Smooth muscle cell of the brain vasculature (primary cell): ENCODE data around the gene COPZ2.

Experiments used
- DNase-seq: peaks from one replicate; pipeline ENCODE4 v3.0.0-alpha.2; 2012; ENCODE audit warnings: low read depth, low spot score

Gene COPZ2

GRCh38 chr17:47987240-47987835 is 50.3 kb downstream of the COPZ2 start:
- no peak for DNase-seq

- no peak for DNase-seq
Measured at GRCh38 chr17:47986520-47986919, 51.1 kb downstream of the COPZ2 start.

DNA sequence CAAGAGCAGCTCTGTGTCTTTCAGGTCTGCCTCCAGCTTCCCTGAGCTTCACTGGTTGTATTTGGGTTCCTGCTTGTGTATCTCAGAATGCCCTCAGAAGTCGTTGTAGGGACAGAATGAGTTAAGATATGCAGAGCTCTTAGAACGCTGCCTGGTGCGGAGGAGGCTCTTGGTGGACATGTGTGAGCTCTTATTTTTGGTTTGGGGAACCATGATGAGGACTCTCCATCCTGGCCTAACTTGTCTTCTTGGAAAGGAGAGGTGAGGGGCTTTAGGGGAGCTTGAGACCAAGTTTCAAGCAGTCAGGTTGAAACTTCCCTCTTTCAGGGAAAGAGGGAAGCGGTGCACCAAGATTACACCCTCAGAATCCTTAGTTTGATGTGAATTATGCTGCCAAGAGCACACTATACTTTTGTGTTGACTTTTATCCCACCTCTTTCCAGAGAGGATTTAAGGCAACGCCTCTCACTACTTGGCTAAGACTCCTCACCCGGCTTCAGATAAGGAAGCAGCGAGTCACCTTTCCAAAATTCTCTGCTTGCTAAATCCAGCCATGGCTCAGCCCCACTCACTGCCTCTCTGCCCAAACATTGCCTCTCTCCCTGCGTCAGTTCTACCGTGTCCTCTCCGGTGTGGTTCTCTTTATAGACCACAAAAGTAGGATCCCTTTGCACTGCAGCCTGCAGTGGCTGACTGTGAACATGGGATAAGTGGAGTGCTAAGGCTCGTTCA is 53.9 kb downstream of the COPZ2 start:
- no peak for DNase-seq

DNA sequence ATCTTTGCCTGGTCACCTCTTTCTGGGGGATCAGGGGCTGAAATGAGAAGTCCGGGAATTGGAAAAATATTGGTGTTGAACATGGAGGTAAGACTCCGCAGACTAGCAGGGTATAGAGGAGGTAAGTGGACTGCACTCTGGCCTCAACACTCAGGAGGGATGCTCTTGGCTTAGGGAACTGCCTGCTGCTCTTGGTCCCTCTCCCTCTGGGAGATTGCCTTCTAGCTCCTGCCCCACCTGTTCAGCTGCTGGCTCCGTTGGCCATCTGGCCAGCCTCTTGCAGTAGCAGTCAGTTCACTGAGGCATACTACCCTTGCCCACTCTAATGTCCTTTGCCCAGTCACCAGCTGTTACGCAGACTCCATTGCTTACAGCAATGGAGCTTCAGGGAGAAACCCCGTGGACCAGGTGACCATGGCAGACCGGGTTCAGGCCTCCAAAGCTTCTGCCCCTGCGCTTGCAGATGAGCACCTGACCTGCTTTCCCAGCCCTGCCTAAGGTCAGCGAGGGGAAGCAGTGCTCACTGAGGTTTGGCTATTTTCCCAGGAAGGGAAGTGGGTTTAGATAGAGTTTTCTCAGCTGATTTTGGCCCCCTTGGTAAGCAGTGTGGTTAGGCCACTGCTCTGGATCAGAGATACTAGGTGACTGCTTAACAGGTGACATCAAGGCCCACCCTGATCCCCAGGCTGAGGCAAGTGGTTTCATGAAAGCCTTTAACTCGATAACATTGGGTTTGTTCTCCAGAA is 54.8 kb downstream of the COPZ2 start:
- no peak for DNase-seq

GRCh38 chr17:47982091-47982617 is 55.4 kb downstream of the COPZ2 start:
- DNase-seq: no peak

DNA sequence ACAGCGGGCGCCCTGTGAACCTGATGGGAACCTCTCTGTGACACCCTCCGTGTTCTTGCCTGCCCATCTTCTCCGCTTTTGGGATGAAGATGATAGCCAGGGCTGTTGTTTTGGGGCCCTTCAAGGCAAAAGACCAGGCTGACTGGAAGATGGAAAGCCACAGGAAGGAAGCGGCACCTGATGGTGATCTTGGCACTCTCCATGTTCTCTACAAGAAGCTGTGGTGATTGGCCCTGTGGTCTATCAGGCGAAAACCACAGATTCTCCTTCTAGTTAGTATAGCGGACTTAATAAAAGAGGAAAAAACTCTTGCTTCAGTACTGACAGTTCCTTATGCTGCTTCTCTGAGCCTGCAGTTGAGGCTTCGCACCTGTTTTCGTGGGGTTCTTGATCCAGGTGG is 56.1 kb downstream of the COPZ2 start:
- DNase-seq: no peak

GRCh38 chr17:47980541-47980940 is 57.1 kb downstream of the COPZ2 start:
- no peak for DNase-seq

- DNase-seq: no peak
Measured at GRCh38 chr17:47978324-47978723, 59.3 kb downstream of the COPZ2 start.
